Retina (tissue), 1 donor: ENCODE measurements around the gene NOS1AP.
"Not testable (repeated sequence)": the region's sequence is repeated elsewhere in the genome, so short reads cannot be mapped to it uniquely, and the experiment has no call there.

Source experiments
- DNase-seq: peaks from one replicate; pipeline ENCODE4 v3.0.0-alpha.2; 2016

Gene NOS1AP

GRCh38 chr1:162389021-162389818, 319.7 kb downstream of the NOS1AP start:
- no peak for DNase-seq

DNA sequence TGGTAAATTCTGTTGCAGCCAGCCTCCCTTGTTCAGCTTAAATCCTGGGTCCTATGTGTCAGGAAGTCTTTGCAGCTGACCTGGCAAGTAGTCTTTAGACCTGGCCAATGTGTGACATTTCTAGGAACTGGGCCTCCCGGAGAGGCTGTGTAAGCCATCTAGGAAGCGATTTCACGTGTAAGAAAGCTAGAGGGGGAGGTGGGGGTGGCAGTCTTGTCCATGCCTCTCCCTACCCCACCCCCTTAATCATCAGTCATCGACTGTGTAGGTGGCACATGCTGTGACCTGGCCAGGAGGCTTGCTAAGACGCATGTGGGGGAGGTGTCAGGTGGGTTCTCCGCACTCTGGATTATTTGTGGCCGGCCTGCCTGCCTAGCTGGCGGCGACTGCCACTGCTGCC, 320.5 kb downstream of the NOS1AP start:
- no peak for DNase-seq

GRCh38 chr1:162390396-162391185, 321.1 kb downstream of the NOS1AP start:
- DNase-seq: no peak

DNA sequence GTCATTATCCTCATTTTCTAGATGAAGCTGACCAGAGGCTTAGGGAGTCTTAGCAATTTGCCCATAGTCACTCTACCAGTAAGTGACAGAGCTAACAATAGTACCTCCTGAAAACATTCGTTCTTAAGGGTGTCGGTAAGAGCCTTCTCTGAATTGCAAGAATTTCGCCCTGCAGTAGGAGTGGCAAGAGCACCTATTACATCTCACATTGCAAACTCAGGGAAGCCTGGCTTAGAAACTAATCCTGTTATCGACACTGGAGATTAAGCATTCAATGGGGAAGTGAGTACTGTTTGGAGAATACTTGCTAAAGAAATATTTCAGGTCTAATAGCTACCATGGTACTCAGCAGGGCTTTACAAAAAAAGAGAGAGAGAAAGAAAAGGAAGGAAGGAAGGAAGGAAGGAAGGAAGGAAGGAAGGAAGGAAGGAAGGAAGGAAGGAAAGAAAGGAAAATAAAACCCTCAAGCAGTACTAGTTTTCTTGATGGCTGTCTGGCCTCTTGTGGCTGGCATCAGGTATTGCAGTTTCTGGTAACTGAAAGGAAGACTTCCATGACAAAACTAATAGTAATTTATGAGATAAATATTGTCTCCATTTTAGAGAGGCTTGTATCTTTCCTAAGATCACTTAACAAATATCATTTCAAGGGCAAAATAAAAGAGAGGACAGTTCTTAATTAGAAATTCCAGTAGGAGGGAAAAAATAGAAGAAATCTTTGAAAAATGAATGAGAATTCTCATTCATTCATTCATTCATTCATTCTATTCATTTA, 322.5 kb downstream of the NOS1AP start:
- DNase-seq: no peak

GRCh38 chr1:162396201-162396906, 326.9 kb downstream of the NOS1AP start:
- no peak for DNase-seq

- no peak for DNase-seq
Measured at GRCh38 chr1:162397039-162397448, 327.6 kb downstream of the NOS1AP start.

GRCh38 chr1:162397943-162398560, 328.6 kb downstream of the NOS1AP start:
- no peak for DNase-seq

GRCh38 chr1:162398999-162399580, 329.6 kb downstream of the NOS1AP start:
- no peak for DNase-seq

DNA sequence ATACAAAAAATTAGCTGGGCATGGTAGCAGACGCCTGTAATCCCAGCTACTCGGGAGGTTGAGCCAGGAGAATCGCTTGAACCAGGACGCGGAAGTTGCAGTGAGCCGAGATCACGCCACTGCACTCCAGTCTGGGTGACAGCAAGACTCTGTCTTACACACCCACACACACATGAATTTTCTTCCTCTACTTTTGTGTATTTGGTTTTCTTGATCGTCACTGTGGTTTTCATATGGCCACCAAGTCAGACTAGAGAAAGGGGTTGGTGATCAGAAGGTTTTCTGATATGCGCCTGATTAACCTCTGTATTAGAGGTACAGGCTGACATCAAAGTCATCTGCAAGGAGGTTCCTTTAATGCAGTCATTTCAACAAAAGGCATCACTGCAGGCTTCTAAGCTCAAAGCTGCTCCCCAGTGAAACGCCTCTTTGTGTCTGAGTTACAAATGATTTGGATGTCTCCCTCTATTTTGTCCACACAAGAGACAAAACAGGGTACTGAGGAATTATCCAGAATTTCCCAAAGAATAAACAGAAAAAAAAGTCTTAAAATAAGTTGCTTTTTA, 331.4 kb downstream of the NOS1AP start:
- DNase-seq: no peak

- DNase-seq: no peak
Measured at GRCh38 chr1:162404550-162405160, 335.2 kb downstream of the NOS1AP start.

- DNase-seq: no peak
Measured at GRCh38 chr1:162405800-162406199, 336.3 kb downstream of the NOS1AP start.

DNA sequence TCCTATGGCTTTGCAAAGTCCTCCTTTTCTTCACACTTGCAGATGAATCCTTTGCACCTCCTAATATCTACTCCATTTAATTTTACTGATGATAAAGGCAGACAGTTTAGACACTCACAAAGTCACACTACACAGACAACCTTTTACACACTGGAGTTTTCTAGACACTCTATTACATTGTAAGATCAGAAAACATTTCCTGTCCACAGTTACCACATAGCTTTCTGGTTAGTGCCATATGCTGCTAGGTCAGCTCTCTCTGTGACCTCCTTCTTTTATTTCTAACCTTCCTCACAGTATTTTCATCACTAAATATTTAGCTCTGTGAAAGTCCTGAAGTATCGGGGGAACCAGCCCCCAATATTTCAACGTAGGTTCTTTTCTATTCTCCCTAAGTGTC, 337.3 kb downstream of the NOS1AP start:
- no peak for DNase-seq

DNA sequence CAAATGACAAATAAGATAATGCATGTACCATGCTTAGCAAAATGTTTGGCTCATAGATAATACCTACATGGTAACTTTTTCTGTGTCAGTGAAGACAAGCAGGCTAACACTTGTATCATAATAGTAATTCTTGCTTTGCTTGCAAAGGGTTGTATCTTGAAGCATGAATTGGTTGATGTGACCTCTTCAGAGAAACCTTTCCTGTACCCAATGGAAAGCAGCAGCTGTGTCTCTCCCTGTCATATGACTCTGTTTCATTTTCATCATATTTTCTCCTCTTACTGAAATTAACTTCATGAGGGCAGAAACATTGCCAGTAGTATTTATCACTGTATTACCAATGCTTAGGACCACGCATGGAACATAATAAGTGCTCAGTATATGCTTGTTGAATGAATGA, 338.0 kb downstream of the NOS1AP start:
- DNase-seq: no peak

GRCh38 chr1:162412002-162412401, 342.5 kb downstream of the NOS1AP start, which contains the start of gene SH2D1B:
SH2D1B (minus strand) TSS chr1:162412136; CDS start chr1:162412016, 120 bp downstream.
- no peak for DNase-seq

- no peak for DNase-seq
Measured at GRCh38 chr1:162416215-162416614, 346.7 kb downstream of the NOS1AP start.

- DNase-seq: no peak
Measured at GRCh38 chr1:162416909-162417308, 347.4 kb downstream of the NOS1AP start.

DNA sequence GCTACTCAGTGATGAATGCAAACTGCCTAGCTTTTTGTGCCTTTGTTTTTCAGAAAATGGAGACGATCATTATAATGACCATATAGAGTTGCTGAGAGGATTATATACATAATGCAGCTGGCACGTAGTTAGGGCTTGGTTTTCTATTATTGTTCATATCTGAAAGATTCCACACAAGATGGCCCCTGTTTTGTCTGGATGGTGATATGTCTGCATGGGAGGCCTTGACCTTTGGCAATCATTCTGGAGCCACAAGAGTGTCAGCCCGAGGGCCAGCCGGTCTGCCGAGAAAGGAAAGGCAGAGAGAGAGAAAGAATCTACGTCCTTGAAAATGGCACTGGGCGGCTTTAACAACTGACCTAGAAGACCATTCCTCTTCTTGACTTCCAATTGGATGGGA, 348.2 kb downstream of the NOS1AP start:
- no peak for DNase-seq

GRCh38 chr1:162418584-162418983, 349.1 kb downstream of the NOS1AP start:
- DNase-seq: not testable (repeated sequence)

GRCh38 chr1:162419450-162419931, 350.0 kb downstream of the NOS1AP start:
- DNase-seq: not testable (repeated sequence)
